HEK293T (cell line): ENCODE results near the gene GPC1.

ENCODE experiments used
- BHLHE40 ChIP-seq: fragments of 450-650 bp; IDR thresholded peaks from 2 replicates; pipeline ENCODE4 v1.6.1; 2016; ENCODE audit warnings: mild to moderate bottlenecking, moderate library complexity, borderline replicate concordance
- SP1 ChIP-seq: fragments of 450-650 bp; IDR thresholded peaks from 2 replicates; pipeline ENCODE4 v1.6.1; 2017
- SUZ12 ChIP-seq: fragments of 450-650 bp; IDR thresholded peaks from 2 replicates; pipeline ENCODE4 v1.6.1; 2016; ENCODE audit warnings: mild to moderate bottlenecking

GRCh38 chr2:240401308-240401707 lies 34.2 kb upstream of the GPC1 start:
- TF ChIP-seq SP1 (no peak), BHLHE40 (no peak), SUZ12 (no peak)
